T-cell (primary cell): ENCODE data around the gene CHRNA4. TPM values are rescaled to one million over a fixed set of nuclear protein-coding genes. Genes with fewer than 3 reads are reported as not detected.

Source experiments
- ATAC-seq, 4 experiments: fragments of 200-7000 bp in 3 of 4; fragments of 150-1000 bp in 1 of 4; cut with Tn5 transposase; replicated peaks in 1 of 4; 1 replicate in 3 of 4; 2 replicates in 1 of 4; pipeline ENCODE4 v1.10.0; 2021; ENCODE audit warnings: moderate library complexity in 3 of 4, mild to moderate bottlenecking in 2 of 4, moderate number of reproducible peaks in 1 of 4
- CTCF ChIA-PET, 2 donors: fragments of 300-600 bp; sonication (Branson Sonifier 250); formaldehyde crosslinking; loops; one replicate each; lab custom pipeline; 2022; ENCODE audit warnings: antibody characterized with exemption in 2 of 2; lab: Charles Lee
- POLR2A ChIA-PET, 2 donors: fragments of 300-600 bp; sonication (Branson Sonifier 250); formaldehyde crosslinking; loops; one replicate each; lab custom pipeline; 2022; ENCODE audit warnings: antibody characterized with exemption in 2 of 2; lab: Charles Lee
- DNase-seq, 35 experiments: peaks; one replicate each; pipeline versions ENCODE4 v3.0.0 to v3.0.0-alpha.2; 2013 to 2023
- H3K27ac ChIP-seq: one replicate; pipeline ENCODE4 v1.5.1; 2013; ENCODE audit warnings: low read length
- H3K27me3 ChIP-seq, 2 experiments: replicated peaks in 1 of 2; 1 replicate in 1 of 2; 2 replicates in 1 of 2; pipeline versions ENCODE4 v1.6.1 to v1.7.0; 2013; ENCODE audit warnings: low read length in 1 of 2, mixed read lengths in 1 of 2; ENCODE audit not compliant: control insufficient read depth in 2 of 2, insufficient read depth in 2 of 2; ENCODE audit errors: extremely low read depth in 1 of 2
- H3K36me3 ChIP-seq, 2 donors: 1 replicate in 1 of 2; 2 replicates in 1 of 2; pipeline versions ENCODE4 v1.6.1 to v1.7.0; 2013; ENCODE audit warnings: low read length in 1 of 2; ENCODE audit not compliant: control insufficient read depth in 2 of 2, insufficient read depth in 1 of 2; ENCODE audit errors: extremely low read depth in 1 of 2
- H3K4me1 ChIP-seq, 2 experiments: 1 replicate in 1 of 2; 2 replicates in 1 of 2; pipeline versions ENCODE4 v1.6.1 to v1.7.0; 2013; ENCODE audit warnings: low read length in 2 of 2, mixed read lengths in 1 of 2; ENCODE audit not compliant: insufficient read depth in 2 of 2, control insufficient read depth in 1 of 2; ENCODE audit errors: extremely low read depth in 1 of 2
- H3K4me3 ChIP-seq, 2 donors: 1 replicate in 1 of 2; 2 replicates in 1 of 2; pipeline versions ENCODE4 v1.5.1 to v1.7.0; 2013; ENCODE audit warnings: mild to moderate bottlenecking in 2 of 2, low read length in 1 of 2, moderate library complexity in 1 of 2; ENCODE audit not compliant: control insufficient read depth in 1 of 2; ENCODE audit errors: extremely low read depth in 1 of 2
- H3K9me3 ChIP-seq: 2 replicates; pipeline ENCODE4 v1.7.0; 2013
- H3K27ac Mint-ChIP-seq, 2 donors: one replicate each; pipeline ENCODE4 v1.8.0; 2020 to 2021; ENCODE audit warnings: mild to moderate bottlenecking in 2 of 2, mixed read lengths in 2 of 2
- H3K27me3 Mint-ChIP-seq, 2 donors: one replicate each; pipeline ENCODE4 v1.8.0; 2021 to 2022; ENCODE audit warnings: mixed read lengths in 2 of 2
- H3K36me3 Mint-ChIP-seq: one replicate; pipeline ENCODE4 v1.8.0; 2021; ENCODE audit warnings: mixed read lengths
- H3K4me1 Mint-ChIP-seq, 3 donors: one replicate each; pipeline ENCODE4 v1.8.0; 2020 to 2022; ENCODE audit warnings: mixed read lengths in 3 of 3, mild to moderate bottlenecking in 1 of 3
- H3K4me3 Mint-ChIP-seq, 3 donors: one replicate each; pipeline ENCODE4 v1.8.0; 2020 to 2022; ENCODE audit warnings: mild to moderate bottlenecking in 3 of 3, mixed read lengths in 3 of 3, moderate library complexity in 3 of 3
- H3K9me3 Mint-ChIP-seq, 3 donors: one replicate each; pipeline ENCODE4 v1.8.0; 2020 to 2022; ENCODE audit warnings: mixed read lengths in 3 of 3
- WGBS: methylation state at CpG from one replicate; pipeline ENCODE4 v1.1.5; 2013; ENCODE audit warnings: missing lambda C conversion rate; ENCODE audit not compliant: insufficient coverage; 5-methylcytosine and 5-hydroxymethylcytosine counted together
- total RNA-seq, 35 experiments: library from RNA in 6 of 35; stranded (reverse) in 6 of 35; fragments of 120-200 nt in 1 of 35; gene quantifications; one replicate each; pipeline versions ENCODE4 v1.2.1 to v1.2.4 and lab custom pipeline; 2013 to 2026

Gene CHRNA4
- total RNA-seq, 5 donors from 2014 or later (not counting 1 experiment from before 2014, with no cell fraction given) = not detected

DNA sequence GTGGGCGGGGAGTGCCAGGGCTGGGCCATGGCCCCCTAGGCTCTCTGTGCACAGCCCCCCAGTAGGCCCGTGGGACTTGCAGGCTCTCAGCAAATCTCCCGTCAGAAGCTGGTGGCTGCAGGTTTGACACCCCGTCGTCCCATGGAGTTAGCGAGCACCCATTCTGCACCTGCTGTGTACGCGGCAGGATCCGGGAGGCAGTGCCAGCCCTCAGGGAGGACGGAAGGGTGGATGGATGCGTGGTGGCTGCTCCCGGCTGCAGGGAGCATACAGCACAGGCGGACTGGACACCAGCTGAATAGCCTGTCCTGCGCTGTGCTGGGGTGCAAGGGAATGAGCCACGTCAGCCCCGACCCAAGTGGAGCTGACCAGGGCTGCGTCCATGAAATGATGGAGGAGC, 32.4 kb upstream of the CHRNA4 start:
- H3K27me3 Mint-ChIP-seq = peaks cover 0 to 17% of the 10 kb centered on the region in 2 donors
- Histone ChIP-seq H3K4me3 (no peak overlapping the region), H3K9me3 (no peaks in the 10 kb centered on the region), H3K36me3 (no peaks in the 10 kb centered on the region), H3K4me1 (no peaks in the 10 kb centered on the region), H3K27ac (no peak overlapping the region), H3K27me3 (peaks cover 0 to 28% of the 10 kb centered on the region in 2 experiments)
- H3K36me3 Mint-ChIP-seq = no peaks in the 10 kb centered on the region
- H3K4me3 Mint-ChIP-seq = no peak overlapping the region
- WGBS = 83% methylated on average over 16 of the region's 17 CpGs
- no peaks in the 10 kb centered on the region for H3K9me3 Mint-ChIP-seq
- no peak for DNase-seq
- H3K4me1 Mint-ChIP-seq = no peaks in the 10 kb centered on the region
- CTCF ChIA-PET = no interaction called here
- POLR2A ChIA-PET = no interaction called here
- no peak overlapping the region for H3K27ac Mint-ChIP-seq
- no peak for ATAC-seq

DNA sequence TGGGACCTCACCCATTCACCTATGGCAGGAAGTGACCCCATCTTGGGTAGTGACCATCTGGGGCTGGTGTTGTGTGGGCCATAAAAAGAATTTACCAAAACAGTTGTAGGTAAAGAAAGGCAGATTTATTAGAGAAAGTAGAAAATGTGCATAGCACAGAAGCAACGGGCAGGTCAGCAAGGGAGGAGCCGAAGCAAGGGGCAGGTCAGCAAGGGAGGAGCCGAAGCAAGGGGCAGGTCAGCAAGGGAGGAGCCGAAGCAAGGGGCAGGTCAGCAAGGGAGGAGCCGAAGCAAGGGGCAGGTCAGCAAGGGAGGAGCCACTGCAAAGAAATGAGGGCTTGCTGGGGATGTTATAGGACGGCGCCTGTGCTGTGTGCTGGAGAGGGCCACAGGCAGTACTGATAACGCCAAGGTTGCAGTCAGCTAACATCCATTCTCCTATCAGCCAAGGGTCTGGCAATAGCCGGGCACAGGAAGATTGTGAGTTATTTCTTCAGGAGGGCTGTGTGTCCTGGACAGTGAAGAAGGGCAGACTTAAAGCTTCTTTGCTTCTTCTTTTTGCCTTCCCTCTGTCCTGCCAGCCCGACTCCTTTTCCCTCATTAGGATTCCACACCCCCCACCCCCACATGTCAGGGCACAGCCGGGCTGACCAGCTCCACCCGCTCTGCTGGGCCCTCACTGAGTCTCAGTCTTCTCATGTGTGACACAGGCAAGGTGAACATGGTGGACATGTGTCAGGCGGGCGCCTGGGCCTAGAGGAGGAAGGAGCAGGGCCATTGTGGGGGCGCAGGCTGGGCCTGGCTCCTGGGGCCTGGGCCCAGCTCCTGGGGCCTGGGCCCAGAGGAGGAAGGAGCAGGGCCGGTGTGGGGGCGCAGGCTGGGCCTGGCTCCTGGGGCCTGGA, 31.6 kb upstream of the CHRNA4 start:
- no peak for ATAC-seq
- Mint-ChIP-seq H3K4me3 (no peak overlapping the region), H3K27me3 (peaks cover 0 to 19% of the 10 kb centered on the region in 2 donors), H3K9me3 (peaks cover 0 to 3% (median 0%) of the 10 kb centered on the region in 3 donors), H3K4me1 (no peaks in the 10 kb centered on the region), H3K27ac (no peak overlapping the region), H3K36me3 (no peaks in the 10 kb centered on the region)
- ChIA-PET POLR2A (no interaction called here), CTCF (no interaction called here)
- Histone ChIP-seq H3K27me3 (peaks cover 0 to 28% of the 10 kb centered on the region in 2 experiments), H3K4me1 (no peaks in the 10 kb centered on the region), H3K9me3 (no peaks in the 10 kb centered on the region), H3K4me3 (no peak overlapping the region), H3K27ac (no peak overlapping the region), H3K36me3 (no peaks in the 10 kb centered on the region)
- DNase-seq = no peak
- 91% methylated on average over 8 of the region's 17 CpGs for WGBS

DNA sequence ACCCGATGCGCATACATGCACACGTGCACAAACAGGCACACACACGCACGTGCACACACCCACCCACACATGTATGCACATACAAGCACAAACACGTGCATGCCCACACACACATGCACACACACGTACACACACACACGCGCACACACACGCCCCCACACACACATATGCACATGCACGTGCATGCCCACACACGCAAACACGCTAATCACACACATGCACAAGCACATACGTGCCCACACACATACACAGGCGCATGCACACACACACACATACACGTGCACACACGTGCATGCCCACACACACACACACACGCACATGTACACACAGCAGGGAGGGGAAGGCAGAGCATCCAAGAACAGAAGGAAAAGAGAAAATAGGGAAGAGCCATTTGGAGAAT, 26.8 kb upstream of the CHRNA4 start:
- peaks cover 0 to 11% of the 10 kb centered on the region in 2 donors for H3K27me3 Mint-ChIP-seq
- Histone ChIP-seq H3K9me3 (no peaks in the 10 kb centered on the region), H3K27me3 (peaks cover 0 to 30% of the 10 kb centered on the region in 2 experiments), H3K4me3 (no peak overlapping the region), H3K27ac (no peak overlapping the region), H3K4me1 (no peaks in the 10 kb centered on the region), H3K36me3 (no peaks in the 10 kb centered on the region)
- CTCF ChIA-PET = no interaction called here
- peaks cover 8 to 16% (median 10%) of the 10 kb centered on the region in 3 donors for H3K9me3 Mint-ChIP-seq
- ATAC-seq = no peak
- 95% methylated on average over 12 of the region's 18 CpGs for WGBS
- H3K27ac Mint-ChIP-seq = no peak overlapping the region
- POLR2A ChIA-PET = no interaction called here
- no peak for DNase-seq
- no peaks in the 10 kb centered on the region for H3K36me3 Mint-ChIP-seq
- no peaks in the 10 kb centered on the region for H3K4me1 Mint-ChIP-seq
- no peak overlapping the region for H3K4me3 Mint-ChIP-seq

DNA sequence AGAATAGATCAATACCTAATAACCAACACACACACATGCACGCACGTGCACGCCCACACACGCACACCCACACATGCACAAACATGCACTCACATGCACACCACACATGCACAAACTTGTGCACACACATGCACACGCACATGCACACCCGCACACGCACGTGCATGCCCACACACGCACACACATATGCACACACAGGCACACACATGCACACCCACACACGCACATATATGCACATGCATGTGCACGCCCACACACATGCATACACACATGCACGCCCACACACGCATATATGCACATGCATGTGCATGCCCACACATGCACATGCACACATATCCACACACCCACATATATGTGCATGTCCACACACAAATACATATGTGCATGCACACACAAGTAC, 26.2 kb upstream of the CHRNA4 start:
- H3K27me3 Mint-ChIP-seq = peaks cover 0 to 13% of the 10 kb centered on the region in 2 donors
- H3K27ac Mint-ChIP-seq = no peak overlapping the region
- ATAC-seq = no peak
- peaks cover 8 to 16% (median 10%) of the 10 kb centered on the region in 3 donors for H3K9me3 Mint-ChIP-seq
- Histone ChIP-seq H3K36me3 (no peaks in the 10 kb centered on the region), H3K4me1 (no peaks in the 10 kb centered on the region), H3K4me3 (no peak overlapping the region), H3K27ac (no peak overlapping the region), H3K27me3 (peaks cover 0 to 32% of the 10 kb centered on the region in 2 experiments), H3K9me3 (no peaks in the 10 kb centered on the region)
- WGBS = 96% methylated on average over 13 of the region's 13 CpGs
- no peak overlapping the region for H3K4me3 Mint-ChIP-seq
- DNase-seq = no peak
- no peaks in the 10 kb centered on the region for H3K4me1 Mint-ChIP-seq
- CTCF ChIA-PET = no interaction called here
- POLR2A ChIA-PET = no interaction called here
- no peaks in the 10 kb centered on the region for H3K36me3 Mint-ChIP-seq

DNA sequence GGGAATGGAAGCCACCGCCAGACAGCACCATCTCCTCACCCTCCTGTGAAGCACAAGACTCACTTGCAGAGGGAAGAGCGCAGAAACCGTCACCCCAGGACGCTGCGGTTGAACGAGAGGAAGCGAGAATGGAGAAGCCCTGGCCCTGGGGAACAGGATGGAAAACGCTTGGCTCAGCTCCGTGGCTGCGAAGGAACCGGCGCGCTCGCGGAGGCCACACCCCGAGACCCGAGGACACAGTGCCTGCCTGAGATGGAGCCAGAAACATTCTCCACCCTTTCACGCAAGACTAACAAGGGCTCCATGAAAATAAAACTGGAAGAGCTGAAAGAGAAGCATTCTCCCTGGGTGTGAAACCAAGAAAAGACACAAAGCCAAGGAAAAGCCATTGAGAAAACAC, 25.3 kb upstream of the CHRNA4 start:
- no peak overlapping the region for H3K4me3 ChIP-seq
- no peaks in the 10 kb centered on the region for H3K9me3 ChIP-seq
- ATAC-seq (no peak), DNase-seq (no peak)
- no peaks in the 10 kb centered on the region for H3K36me3 Mint-ChIP-seq
- H3K4me1 ChIP-seq = peaks cover 0 to 5% of the 10 kb centered on the region in 2 experiments
- H3K36me3 ChIP-seq = no peaks in the 10 kb centered on the region
- no peaks in the 10 kb centered on the region for H3K4me1 Mint-ChIP-seq
- CTCF ChIA-PET = no interaction called here
- no peak overlapping the region for H3K27ac ChIP-seq
- POLR2A ChIA-PET = no interaction called here
- H3K27me3 Mint-ChIP-seq = peaks cover 0 to 13% of the 10 kb centered on the region in 2 donors
- WGBS = 89% methylated on average over 16 of the region's 18 CpGs
- H3K4me3 Mint-ChIP-seq = no peak overlapping the region
- H3K9me3 Mint-ChIP-seq = peaks cover 8 to 16% (median 10%) of the 10 kb centered on the region in 3 donors
- H3K27ac Mint-ChIP-seq = no peak overlapping the region
- H3K27me3 ChIP-seq = peaks cover 0 to 36% of the 10 kb centered on the region in 2 experiments

DNA sequence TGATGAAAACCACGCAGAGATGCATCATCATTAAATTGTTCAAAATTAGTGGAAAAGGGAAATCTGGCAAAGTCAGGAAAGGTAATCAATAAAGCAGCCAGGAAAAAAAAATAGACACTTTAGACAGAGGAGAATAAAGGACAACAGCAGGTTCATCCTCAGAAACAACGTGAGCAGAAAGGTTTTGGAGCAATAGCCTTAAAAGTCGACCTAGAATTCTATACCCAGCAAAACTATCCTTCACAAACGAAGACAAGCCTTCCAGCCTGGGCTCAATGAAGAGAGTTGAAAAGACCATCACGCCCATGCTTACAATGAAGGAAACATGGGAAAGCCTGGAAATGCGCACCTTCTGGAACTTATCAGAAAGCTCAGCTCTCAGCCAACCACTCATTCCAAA, 24.7 kb upstream of the CHRNA4 start:
- no peak for DNase-seq
- WGBS = 84% methylated on average over 4 of the region's 6 CpGs
- ATAC-seq = no peak
- Mint-ChIP-seq H3K36me3 (no peaks in the 10 kb centered on the region), H3K4me3 (no peak overlapping the region), H3K4me1 (no peaks in the 10 kb centered on the region), H3K27me3 (peaks cover 0 to 16% of the 10 kb centered on the region in 2 donors), H3K27ac (no peak overlapping the region), H3K9me3 (peaks cover 8 to 16% (median 10%) of the 10 kb centered on the region in 3 donors)
- peaks cover 0 to 39% of the 10 kb centered on the region in 2 experiments for H3K27me3 ChIP-seq
- H3K4me3 ChIP-seq = no peak overlapping the region
- H3K4me1 ChIP-seq = peaks cover 0 to 5% of the 10 kb centered on the region in 2 experiments
- no peak overlapping the region for H3K27ac ChIP-seq
- CTCF ChIA-PET = no interaction called here
- POLR2A ChIA-PET = no interaction called here
- H3K9me3 ChIP-seq = no peaks in the 10 kb centered on the region
- H3K36me3 ChIP-seq = no peaks in the 10 kb centered on the region
